Mucosa of rectum (tissue), 2 donors: ENCODE results near the gene TMEM106B.

Experiments used
- H3K27ac ChIP-seq, 2 donors: one replicate each; pipeline ENCODE4 v1.7.0; 2013; ENCODE audit warnings: inconsistent platforms in 2 of 2, low read depth in 2 of 2, low read length in 2 of 2
- H3K27me3 ChIP-seq, 2 donors: one replicate each; pipeline ENCODE4 v1.7.0; 2013; ENCODE audit warnings: low read length in 2 of 2; ENCODE audit not compliant: control insufficient read depth in 2 of 2, insufficient read depth in 2 of 2
- H3K36me3 ChIP-seq, 2 donors: one replicate each; pipeline ENCODE4 v1.7.0; 2013; ENCODE audit warnings: low read length in 2 of 2; ENCODE audit not compliant: control insufficient read depth in 2 of 2, insufficient read depth in 2 of 2
- H3K4me1 ChIP-seq, 2 donors: one replicate each; pipeline ENCODE4 v1.7.0; 2013; ENCODE audit warnings: low read length in 2 of 2, mild to moderate bottlenecking in 1 of 2; ENCODE audit not compliant: control insufficient read depth in 2 of 2, insufficient read depth in 2 of 2
- H3K4me3 ChIP-seq, 2 donors: one replicate each; pipeline ENCODE4 v1.7.0; 2013; ENCODE audit warnings: low read length in 2 of 2
- H3K9ac ChIP-seq, 2 donors: one replicate each; pipeline ENCODE4 v1.7.0; 2013; ENCODE audit warnings: low read length in 2 of 2, low read depth in 1 of 2, mild to moderate bottlenecking in 1 of 2
- H3K9me3 ChIP-seq, 2 donors: one replicate each; pipeline ENCODE4 v1.7.0; 2013; ENCODE audit warnings: low read length in 2 of 2; ENCODE audit not compliant: control insufficient read depth in 2 of 2
- donor health status: healthy.
- donor health status: Normal muscosa, but diverticular disease.

The TMEM106B gene

GRCh38 chr7:12289996-12290395 lies 78.9 kb downstream of the TMEM106B start:
- Histone ChIP-seq H3K36me3 (no peaks in the 10 kb centered on the region), H3K27me3 (no peaks in the 10 kb centered on the region), H3K9me3 (peaks cover 0 to 4% of the 10 kb centered on the region in 2 donors), H3K9ac (no peak overlapping the region), H3K4me1 (no peaks in the 10 kb centered on the region), H3K27ac (no peak overlapping the region), H3K4me3 (no peak overlapping the region)

- no peaks in the 10 kb centered on the region for H3K36me3 ChIP-seq
- peaks cover 0 to 4% of the 10 kb centered on the region in 2 donors for H3K9me3 ChIP-seq
- no peak overlapping the region for H3K4me3 ChIP-seq
- H3K27me3 ChIP-seq: peaks cover 0 to 2% of the 10 kb centered on the region in 2 donors
- H3K4me1 ChIP-seq: no peaks in the 10 kb centered on the region
- H3K9ac ChIP-seq: no peak overlapping the region
- H3K27ac ChIP-seq: no peak overlapping the region
These were observed 79.7 kb downstream of the TMEM106B start for GRCh38 chr7:12290761-12291160.

GRCh38 chr7:12291870-12292269 lies 80.8 kb downstream of the TMEM106B start:
- Histone ChIP-seq H3K4me3 (no peak overlapping the region), H3K4me1 (no peaks in the 10 kb centered on the region), H3K36me3 (no peaks in the 10 kb centered on the region), H3K9ac (no peak overlapping the region), H3K27ac (no peak overlapping the region), H3K9me3 (peaks cover 0 to 4% of the 10 kb centered on the region in 2 donors), H3K27me3 (peaks cover 0 to 2% of the 10 kb centered on the region in 2 donors)
